Mesendoderm (in vitro differentiated cells): ENCODE data around the gene VTCN1.
"Not testable (repeated sequence)": the region's sequence is repeated elsewhere in the genome, so short reads cannot be mapped to it uniquely, and the experiment has no call there.

Experiments used
- DNase-seq: peaks from one replicate; pipeline ENCODE4 v3.0.0; 2013
- H2AK5ac ChIP-seq: 2 replicates; pipeline ENCODE4 v1.6.1; 2013; ENCODE audit warnings: low read length, inconsistent platforms
- H2BK120ac ChIP-seq: 2 replicates; pipeline ENCODE4 v1.6.1; 2013; ENCODE audit warnings: low read depth, mild to moderate bottlenecking, low read length, moderate library complexity, mixed read lengths
- H2BK15ac ChIP-seq: replicated peaks from 2 replicates; pipeline ENCODE4 v1.6.1; 2013; ENCODE audit warnings: low read depth, mild to moderate bottlenecking, moderate library complexity
- H2BK5ac ChIP-seq: 2 replicates; pipeline ENCODE4 v1.6.1; 2013; ENCODE audit warnings: low read length, inconsistent platforms
- H3K18ac ChIP-seq: 2 replicates; pipeline ENCODE4 v1.6.1; 2013; ENCODE audit warnings: mild to moderate bottlenecking, low read length, mixed read lengths
- H3K23ac ChIP-seq: one replicate; pipeline ENCODE4 v1.6.1; 2013; ENCODE audit warnings: low read length
- H3K27ac ChIP-seq: 2 replicates; pipeline ENCODE4 v1.5.1; 2013; ENCODE audit warnings: low read depth, mild to moderate bottlenecking, inconsistent platforms, low read length, moderate library complexity
- H3K27me3 ChIP-seq: 2 replicates; pipeline ENCODE4 v1.6.1; 2013; ENCODE audit warnings: low read length, control low read depth, mild to moderate bottlenecking, inconsistent platforms; ENCODE audit not compliant: insufficient read depth, poor library complexity
- H3K36me3 ChIP-seq: 2 replicates; pipeline ENCODE4 v1.6.1; 2013; ENCODE audit warnings: low read length, inconsistent platforms; ENCODE audit not compliant: control insufficient read depth, insufficient read depth
- H3K4ac ChIP-seq: one replicate; pipeline ENCODE4 v1.6.1; 2013; ENCODE audit warnings: low read depth, mild to moderate bottlenecking, low read length, moderate library complexity
- H3K4me1 ChIP-seq: 2 replicates; pipeline ENCODE4 v1.6.1; 2013; ENCODE audit warnings: low read depth, low read length, inconsistent platforms; ENCODE audit not compliant: control insufficient read depth
- H3K4me2 ChIP-seq: 2 replicates; pipeline ENCODE4 v1.6.1; 2013; ENCODE audit warnings: low read length
- H3K4me3 ChIP-seq: 2 replicates; pipeline ENCODE4 v1.5.1; 2013; ENCODE audit warnings: mild to moderate bottlenecking, low read length
- H3K56ac ChIP-seq: one replicate; pipeline ENCODE4 v1.6.1; 2013; ENCODE audit warnings: low read length
- H3K79me1 ChIP-seq: 2 replicates; pipeline ENCODE4 v1.6.1; 2013; ENCODE audit warnings: low read length, inconsistent platforms
- H3K79me2 ChIP-seq: 2 replicates; pipeline ENCODE4 v1.6.1; 2013; ENCODE audit warnings: mild to moderate bottlenecking, low read length; ENCODE audit not compliant: control insufficient read depth, insufficient read depth
- H3K9ac ChIP-seq: 2 replicates; pipeline ENCODE4 v1.6.1; 2013; ENCODE audit warnings: low read length, inconsistent platforms
- H4K5ac ChIP-seq: one replicate; pipeline ENCODE4 v1.6.1; 2013; ENCODE audit warnings: low read length
- H4K8ac ChIP-seq: one replicate; pipeline ENCODE4 v1.6.1; 2013; ENCODE audit warnings: low read depth, mild to moderate bottlenecking, control low read depth, low read length, moderate library complexity
- WGBS: extraction: QIAGEN DNeasy Blood & Tissue Kit; methylation state at CpG from one replicate; pipeline ENCODE4 v1.1.7; 2013; ENCODE audit warnings: low lambda C conversion rate, missing lambda C conversion rate; ENCODE audit not compliant: insufficient coverage; ENCODE audit errors: extremely low coverage; 5-methylcytosine and 5-hydroxymethylcytosine counted together

The VTCN1 gene

GRCh38 chr1:117119144-117119543 is 91.6 kb downstream of the VTCN1 start:
- H3K56ac ChIP-seq, H3K79me2 ChIP-seq, H4K8ac ChIP-seq, DNase-seq, H3K4me1 ChIP-seq, H3K18ac ChIP-seq, H3K23ac ChIP-seq, H2AK5ac ChIP-seq, H3K9ac ChIP-seq, H3K27ac ChIP-seq, H3K27me3 ChIP-seq, H4K5ac ChIP-seq, H3K4me2 ChIP-seq, H3K4me3 ChIP-seq, H2BK120ac ChIP-seq, H3K4ac ChIP-seq, H2BK15ac ChIP-seq, H3K79me1 ChIP-seq, H2BK5ac ChIP-seq, H3K36me3 ChIP-seq: not testable (repeated sequence)
- WGBS: no CpG with 5 or more reads among the region's 10 CpGs

- no peaks in the 10 kb centered on the region for H3K36me3 ChIP-seq
- no peak overlapping the region for H2BK5ac ChIP-seq
- no peak overlapping the region for H3K4me2 ChIP-seq
- no peaks in the 10 kb centered on the region for H3K79me2 ChIP-seq
- no peak overlapping the region for H2AK5ac ChIP-seq
- DNase-seq: no peak
- H3K27me3 ChIP-seq: no peaks in the 10 kb centered on the region
- no peak overlapping the region for H4K5ac ChIP-seq
- H3K56ac ChIP-seq: no peak overlapping the region
- H3K4me1 ChIP-seq: peaks cover 4% of the 10 kb centered on the region
- H4K8ac ChIP-seq: no peak overlapping the region
- no CpG with 5 or more reads among the region's 12 CpGs for WGBS
- H2BK15ac ChIP-seq: no peak overlapping the region
- no peak overlapping the region for H3K18ac ChIP-seq
- no peak overlapping the region for H3K23ac ChIP-seq
- H3K27ac ChIP-seq: no peak overlapping the region
- no peak overlapping the region for H3K4ac ChIP-seq
- H2BK120ac ChIP-seq: no peak overlapping the region
- H3K9ac ChIP-seq: no peak overlapping the region
- no peaks in the 10 kb centered on the region for H3K79me1 ChIP-seq
- no peak overlapping the region for H3K4me3 ChIP-seq
These were observed 92.6 kb downstream of the VTCN1 start for GRCh38 chr1:117118137-117118536.

GRCh38 chr1:117117697-117118096 is 93.0 kb downstream of the VTCN1 start:
- Histone ChIP-seq H3K79me2 (no peaks in the 10 kb centered on the region), H2BK5ac (no peak overlapping the region), H3K27ac (no peak overlapping the region), H4K5ac (no peak overlapping the region), H3K4ac (no peak overlapping the region), H3K23ac (no peak overlapping the region), H3K36me3 (no peaks in the 10 kb centered on the region), H3K9ac (no peak overlapping the region), H3K4me2 (no peak overlapping the region), H3K27me3 (no peaks in the 10 kb centered on the region), H2AK5ac (no peak overlapping the region), H3K56ac (no peak overlapping the region), H2BK15ac (no peak overlapping the region), H3K79me1 (no peaks in the 10 kb centered on the region), H3K4me1 (peaks cover 4% of the 10 kb centered on the region), H4K8ac (no peak overlapping the region), H3K18ac (no peak overlapping the region), H3K4me3 (no peak overlapping the region), H2BK120ac (no peak overlapping the region)
- DNase-seq: no peak
- WGBS: no CpG with 5 or more reads among the region's 2 CpGs

GRCh38 chr1:117116784-117117130 is 94.0 kb downstream of the VTCN1 start:
- no peak overlapping the region for H2BK15ac ChIP-seq
- no peak overlapping the region for H3K9ac ChIP-seq
- H3K23ac ChIP-seq: no peak overlapping the region
- no peak overlapping the region for H3K4me2 ChIP-seq
- no peak overlapping the region for H4K8ac ChIP-seq
- no peak overlapping the region for H3K27ac ChIP-seq
- H3K4me1 ChIP-seq: peaks cover 4% of the 10 kb centered on the region
- no peak overlapping the region for H3K56ac ChIP-seq
- no peaks in the 10 kb centered on the region for H3K79me2 ChIP-seq
- no peak overlapping the region for H4K5ac ChIP-seq
- no peaks in the 10 kb centered on the region for H3K36me3 ChIP-seq
- no peak for DNase-seq
- no CpG with 5 or more reads among the region's 3 CpGs for WGBS
- no peak overlapping the region for H2AK5ac ChIP-seq
- no peak overlapping the region for H3K4ac ChIP-seq
- no peak overlapping the region for H3K18ac ChIP-seq
- H2BK120ac ChIP-seq: no peak overlapping the region
- no peak overlapping the region for H3K4me3 ChIP-seq
- no peaks in the 10 kb centered on the region for H3K79me1 ChIP-seq
- no peak overlapping the region for H2BK5ac ChIP-seq
- no peaks in the 10 kb centered on the region for H3K27me3 ChIP-seq

GRCh38 chr1:117116090-117116783 is 94.5 kb downstream of the VTCN1 start:
- no peak for DNase-seq
- Histone ChIP-seq H4K8ac (no peak overlapping the region), H3K27me3 (no peaks in the 10 kb centered on the region), H3K4me1 (peaks cover 4% of the 10 kb centered on the region), H3K23ac (no peak overlapping the region), H3K18ac (no peak overlapping the region), H2BK120ac (no peak overlapping the region), H2AK5ac (no peak overlapping the region), H3K4ac (no peak overlapping the region), H2BK5ac (no peak overlapping the region), H3K36me3 (no peaks in the 10 kb centered on the region), H3K56ac (no peak overlapping the region), H4K5ac (no peak overlapping the region), H3K4me3 (no peak overlapping the region), H3K79me2 (no peaks in the 10 kb centered on the region), H3K9ac (no peak overlapping the region), H3K4me2 (no peak overlapping the region), H3K79me1 (no peaks in the 10 kb centered on the region), H3K27ac (no peak overlapping the region), H2BK15ac (no peak overlapping the region)
- WGBS: no CpG with 5 or more reads among the region's 13 CpGs

- Histone ChIP-seq H3K27ac (no peak overlapping the region), H3K23ac (no peak overlapping the region), H2BK120ac (no peak overlapping the region), H3K18ac (no peak overlapping the region), H4K5ac (no peak overlapping the region), H3K79me2 (no peaks in the 10 kb centered on the region), H2BK15ac (no peak overlapping the region), H3K4me1 (no peaks in the 10 kb centered on the region), H2BK5ac (no peak overlapping the region), H3K4me3 (no peak overlapping the region), H3K4ac (no peak overlapping the region), H3K27me3 (no peaks in the 10 kb centered on the region), H3K4me2 (no peak overlapping the region), H3K79me1 (no peaks in the 10 kb centered on the region), H4K8ac (no peak overlapping the region), H3K9ac (no peak overlapping the region), H3K36me3 (no peaks in the 10 kb centered on the region), H2AK5ac (no peak overlapping the region), H3K56ac (no peak overlapping the region)
- DNase-seq: no peak
- no CpG with 5 or more reads among the region's 2 CpGs for WGBS
These were observed 95.8 kb downstream of the VTCN1 start for GRCh38 chr1:117114877-117115276.
